Transverse colon (tissue), 4 donors: ENCODE data around the gene PDE4D. TPM values are rescaled to one million over a fixed set of nuclear protein-coding genes. Genes with fewer than 3 reads are reported as not detected.

Experiments used
- DNase-seq: peaks from one replicate; pipeline ENCODE4 v3.0.0-alpha.2; 2019
- H3K27ac ChIP-seq, 4 donors: fragments of 200-600 bp; sonication (generic); 2 replicates each; pipeline ENCODE4 v1.5.1; 2016 to 2018; ENCODE audit warnings: inconsistent platforms in 4 of 4
- H3K27me3 ChIP-seq: fragments of 200-600 bp; sonication (generic); 2 replicates; pipeline ENCODE4 v1.5.1; 2017; ENCODE audit warnings: inconsistent platforms
- H3K36me3 ChIP-seq, 4 donors: fragments of 200-600 bp; sonication (generic); 2 replicates each; pipeline ENCODE4 v1.5.1; 2017 to 2019; ENCODE audit warnings: inconsistent platforms in 4 of 4
- H3K4me1 ChIP-seq, 4 donors: fragments of 200-600 bp; sonication (generic); 2 replicates each; pipeline ENCODE4 v1.5.1; 2017 to 2020; ENCODE audit warnings: inconsistent platforms in 4 of 4
- H3K4me3 ChIP-seq, 4 donors: fragments of 200-600 bp; sonication (generic); 1 replicate in 1 of 4; 2 replicates in 3 of 4; pipeline versions ENCODE4 v1.5.1 to v1.6.1; 2017 to 2019; ENCODE audit warnings: inconsistent platforms in 4 of 4
- H3K9me3 ChIP-seq, 2 donors: fragments of 200-600 bp; sonication (generic); 2 replicates each; pipeline ENCODE4 v1.5.1; 2017 to 2019; ENCODE audit warnings: inconsistent platforms in 2 of 2
- CTCF ChIP-seq, 5 experiments: fragments of 200-600 bp in 3 of 5; fragments of 450-650 bp in 2 of 5; sonication (generic) in 3 of 5; IDR thresholded peaks; 1 replicate in 2 of 5; 2 replicates in 3 of 5; pipeline ENCODE4 v1.5.1; 2016 to 2017; ENCODE audit warnings: antibody characterized with exemption in 5 of 5, inconsistent platforms in 3 of 5, mild to moderate bottlenecking in 2 of 5, moderate library complexity in 1 of 5
- EP300 ChIP-seq: sonication (generic); formaldehyde crosslinking; IDR thresholded peaks from one replicate; pipeline ENCODE4 v1.6.1; 2017; ENCODE audit warnings: antibody characterized with exemption, low read depth
- POLR2A ChIP-seq: fragments of 450-650 bp; IDR thresholded peaks from one replicate; pipeline ENCODE4 v1.6.1; 2016; ENCODE audit warnings: antibody characterized with exemption, mild to moderate bottlenecking, moderate library complexity
- POLR2AphosphoS5 ChIP-seq, 3 donors: sonication (generic); formaldehyde crosslinking; IDR thresholded peaks; one replicate each; pipeline ENCODE4 v1.6.1; 2016; ENCODE audit warnings: antibody characterized with exemption in 3 of 3
- WGBS, 2 donors: methylation state at CpG; one replicate each; pipeline ENCODE4 v1.1.5; 2018; ENCODE audit warnings: low coverage in 1 of 2; 5-methylcytosine and 5-hydroxymethylcytosine counted together
- in situ Hi-C, 4 donors: fragments of 200-750 bp; cut with MboI; loops; one replicate each; pipeline versions ENCODE4 v1.15.0 to v1.15.1; 2017; ENCODE audit warnings: low sequenced_read_pairs in 3 of 4, low pct_ligation_motif_present in 1 of 4, low pct_unique_long_range_greater_than_20kb in 1 of 4
- intact Hi-C: fragments of 100-400 bp; cut with DNase I; formaldehyde crosslinking; loops from one replicate; pipeline ENCODE4 v1.15.1; 2023; ENCODE audit warnings: low total_unique reads
- total RNA-seq, 4 donors: library from RNA; depleted of rRNA; stranded (reverse); fragments of >200 nt; gene quantifications; one replicate each; pipeline ENCODE4 v1.1.0, GENCODE V29; 2016

Gene PDE4D
- total RNA-seq, 4 donors from 2014 or later: 47.0 to 302 (median 73.6) TPM

- in situ Hi-C loops: loop anchor here in 3 of 4 donors (10.0 to 25.0 kb wide), 2 partner anchors 134 to 154 kb away; no protein-coding TSS in a partner anchor
- no peak overlapping the region for H3K4me3 ChIP-seq
Measured at GRCh38 chr5:59021286-59021673, 872.2 kb downstream of the PDE4D start.

GRCh38 chr5:59020611-59021285 is 872.8 kb downstream of the PDE4D start:
- WGBS, 2 donors: 17 to 33% methylated on average over 3 of the region's 3 CpGs
- DNase-seq: peak; percentile 19
- H3K4me1 ChIP-seq: peaks cover 6 to 29% (median 22%) of the 10 kb centered on the region in 4 donors
- in situ Hi-C loops: loop anchor here in 3 of 4 donors (10.0 to 25.0 kb wide), 2 partner anchors 133 to 154 kb away; no protein-coding TSS in a partner anchor
- H3K9me3 ChIP-seq: no peaks in the 10 kb centered on the region
- H3K27me3 ChIP-seq: no peaks in the 10 kb centered on the region
- H3K27ac ChIP-seq: peak overlapping the region; percentile 47 to 74 (median 65)
- H3K4me3 ChIP-seq: no peak overlapping the region
- TF ChIP-seq POLR2A (no peak), CTCF (IDR thresholded peaks at IDR 0.05) (no peak), EP300 (no peak), POLR2AphosphoS5 (IDR thresholded peaks at IDR 0.05) (peak in 1 of 3 donors; percentile 9)
- intact Hi-C loops: no loop called here
- no peaks in the 10 kb centered on the region for H3K36me3 ChIP-seq

More at GRCh38 chr5:59021286-59021673, 872.2 kb downstream of the PDE4D start:
- peak overlapping the region; percentile 47 to 74 (median 65) for H3K27ac ChIP-seq
- no peaks in the 10 kb centered on the region for H3K9me3 ChIP-seq
- intact Hi-C loops: no loop called here
- no peak for DNase-seq
- TF ChIP-seq CTCF (IDR thresholded peaks at IDR 0.05): no peak
- TF ChIP-seq POLR2AphosphoS5 (IDR thresholded peaks at IDR 0.05): no peak
- TF ChIP-seq EP300: no peak
- TF ChIP-seq POLR2A: no peak
- H3K4me1 ChIP-seq: peaks cover 9 to 29% (median 22%) of the 10 kb centered on the region in 4 donors
- no peaks in the 10 kb centered on the region for H3K27me3 ChIP-seq
- H3K36me3 ChIP-seq: no peaks in the 10 kb centered on the region

GRCh38 chr5:59019078-59019477 is 874.4 kb downstream of the PDE4D start:
- no peak for DNase-seq
- WGBS, 2 donors: 60 to 81% methylated on average over 1 of the region's 1 CpG
- TF ChIP-seq CTCF (IDR thresholded peaks at IDR 0.05): no peak
- no peak for TF ChIP-seq EP300
- TF ChIP-seq POLR2A: no peak
- TF ChIP-seq POLR2AphosphoS5 (IDR thresholded peaks at IDR 0.05): no peak
- in situ Hi-C loops: loop anchor here in 2 of 4 donors (25.0 kb wide), 1 partner anchor 132 kb away; no protein-coding TSS in a partner anchor
- no peaks in the 10 kb centered on the region for H3K27me3 ChIP-seq
- intact Hi-C loops: no loop called here
- H3K36me3 ChIP-seq: no peaks in the 10 kb centered on the region
- H3K4me1 ChIP-seq: peaks cover 6 to 29% (median 22%) of the 10 kb centered on the region in 4 donors
- no peak overlapping the region for H3K4me3 ChIP-seq
- no peak overlapping the region for H3K27ac ChIP-seq
- H3K9me3 ChIP-seq: no peaks in the 10 kb centered on the region

- Histone ChIP-seq H3K27ac (no peak overlapping the region), H3K27me3 (no peaks in the 10 kb centered on the region), H3K9me3 (no peaks in the 10 kb centered on the region), H3K4me3 (no peak overlapping the region), H3K4me1 (peaks cover 6 to 20% (median 15%) of the 10 kb centered on the region in 4 donors), H3K36me3 (no peaks in the 10 kb centered on the region)
- in situ Hi-C loops: loop anchor here in 2 of 4 donors (25.0 kb wide), 1 partner anchor 130 kb away; no protein-coding TSS in a partner anchor
- 84 to 92% methylated on average over 5 of the region's 5 CpGs for WGBS, 2 donors
- TF ChIP-seq CTCF (IDR thresholded peaks at IDR 0.05) (no peak), POLR2AphosphoS5 (IDR thresholded peaks at IDR 0.05) (no peak), EP300 (no peak), POLR2A (no peak)
- intact Hi-C loops: no loop called here
- DNase-seq: no peak
Measured at GRCh38 chr5:59016925-59017324, 876.6 kb downstream of the PDE4D start.
